Measurements from ENCODE around the gene CCDC32. TPM values are rescaled to one million over a fixed set of nuclear protein-coding genes. Genes with fewer than 3 reads are reported as not detected.
A peak's percentile ranks its signal among the peaks of the same experiment; 100 is the strongest.

The CCDC32 gene
- total RNA-seq, 1 donor from 2014 or later = 22.2 TPM

- H3K36me3 Mint-ChIP-seq (ENCODE audit: insufficient read depth) = peaks cover 4% of the 10 kb centered on the region
- H3K9me3 Mint-ChIP-seq (ENCODE audit: low read depth) = no peaks in the 10 kb centered on the region
- peak within 1 kb of the TSS; percentile 99 for H3K27ac Mint-ChIP-seq
- peak within 1 kb of the TSS; percentile 98 for H3K4me3 Mint-ChIP-seq (ENCODE audit: low read depth)
- peaks cover 18% of the 10 kb centered on the region for H3K4me1 Mint-ChIP-seq (ENCODE audit: low read depth)
- no peak for TF ChIP-seq CTCF (IDR thresholded peaks at IDR 0.05; ENCODE audit: unreplicated experiment)
- peak; percentile 92 for DNase-seq (ENCODE audit: low spot score, unreplicated experiment)
- no peaks in the 10 kb centered on the region for H3K27me3 Mint-ChIP-seq
These were observed 29.0 kb upstream of the CCDC32 start, which contains the start of gene KNL1 for GRCh38 chr15:40593588-40594428. KNL1 (plus strand) TSS chr15:40594249; CDS start chr15:40602932, 8,683 bp downstream.

DNA sequence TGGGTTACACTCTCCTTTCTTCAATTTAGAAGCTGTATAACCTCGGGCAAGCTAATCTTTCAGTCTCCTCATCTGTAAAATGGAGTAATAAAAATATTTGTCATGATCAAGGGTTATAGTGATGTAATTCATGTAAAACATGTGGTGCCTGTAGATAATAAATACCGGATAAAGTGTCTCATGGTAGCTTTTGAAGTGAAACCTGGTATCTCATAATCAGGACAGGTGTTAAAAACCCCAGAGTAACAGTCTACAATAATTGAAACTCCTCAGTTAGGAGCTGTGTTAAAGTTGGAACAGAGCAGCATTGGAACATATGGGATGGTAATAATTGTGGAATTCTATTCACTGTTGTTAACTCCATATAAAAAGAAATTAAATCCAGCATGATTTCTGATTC lies 28.3 kb upstream of the CCDC32 start:
- Mint-ChIP-seq H3K27me3 (no peaks in the 10 kb centered on the region), H3K9me3 (ENCODE audit: low read depth) (no peaks in the 10 kb centered on the region), H3K4me1 (ENCODE audit: low read depth) (peaks cover 18% of the 10 kb centered on the region), H3K36me3 (ENCODE audit: insufficient read depth) (peaks cover 4% of the 10 kb centered on the region), H3K4me3 (ENCODE audit: low read depth) (no peak overlapping the region), H3K27ac (peak overlapping the region; percentile 99)
- TF ChIP-seq CTCF (IDR thresholded peaks at IDR 0.05; ENCODE audit: unreplicated experiment) = no peak
- no peak for DNase-seq (ENCODE audit: low spot score, unreplicated experiment)

GRCh38 chr15:40591389-40591788 lies 26.5 kb upstream of the CCDC32 start:
- Mint-ChIP-seq H3K4me1 (ENCODE audit: low read depth) (peaks cover 18% of the 10 kb centered on the region), H3K4me3 (ENCODE audit: low read depth) (no peak overlapping the region), H3K27ac (no peak overlapping the region), H3K27me3 (no peaks in the 10 kb centered on the region), H3K9me3 (ENCODE audit: low read depth) (no peaks in the 10 kb centered on the region), H3K36me3 (ENCODE audit: insufficient read depth) (peaks cover 4% of the 10 kb centered on the region)
- no peak for DNase-seq (ENCODE audit: low spot score, unreplicated experiment)
- no peak for TF ChIP-seq CTCF (IDR thresholded peaks at IDR 0.05; ENCODE audit: unreplicated experiment)

DNA sequence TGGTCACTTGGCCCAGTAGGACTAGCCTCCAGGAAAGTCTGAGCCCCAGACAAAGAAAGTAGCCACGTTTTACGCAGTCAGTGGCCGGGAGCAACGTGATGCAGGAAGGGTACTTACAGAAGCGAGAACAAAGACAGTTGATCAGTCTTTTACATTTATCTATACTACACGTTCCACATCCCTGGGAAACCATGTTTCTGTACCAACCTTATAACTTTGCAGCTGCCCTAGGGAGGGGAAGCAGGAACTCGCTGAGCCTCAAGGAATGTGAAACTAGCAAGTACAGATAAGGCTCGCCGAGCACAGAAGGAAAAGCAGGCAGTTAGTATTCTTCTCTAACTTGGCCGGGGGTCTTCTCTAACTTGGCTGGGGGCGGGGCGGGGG lies 25.8 kb upstream of the CCDC32 start:
- Mint-ChIP-seq H3K4me3 (ENCODE audit: low read depth) (peak overlapping the region; percentile 50), H3K36me3 (ENCODE audit: insufficient read depth) (peaks cover 4% of the 10 kb centered on the region)

GRCh38 chr15:40584191-40584590 lies 19.3 kb upstream of the CCDC32 start:
- no peak for DNase-seq (ENCODE audit: low spot score, unreplicated experiment)
- Mint-ChIP-seq H3K4me1 (ENCODE audit: low read depth) (no peaks in the 10 kb centered on the region), H3K36me3 (ENCODE audit: insufficient read depth) (no peaks in the 10 kb centered on the region), H3K4me3 (ENCODE audit: low read depth) (no peak overlapping the region), H3K9me3 (ENCODE audit: low read depth) (no peaks in the 10 kb centered on the region), H3K27ac (no peak overlapping the region), H3K27me3 (peaks cover 3% of the 10 kb centered on the region)
- no peak for TF ChIP-seq CTCF (IDR thresholded peaks at IDR 0.05; ENCODE audit: unreplicated experiment)

More for the DNA sequence above, 25.8 kb upstream of the CCDC32 start:
- DNase-seq (ENCODE audit: low spot score, unreplicated experiment) = no peak
- TF ChIP-seq CTCF (IDR thresholded peaks at IDR 0.05; ENCODE audit: unreplicated experiment) = no peak
- H3K4me1 Mint-ChIP-seq (ENCODE audit: low read depth) = peaks cover 17% of the 10 kb centered on the region
- H3K27me3 Mint-ChIP-seq = no peaks in the 10 kb centered on the region
- peak overlapping the region; percentile 83 for H3K27ac Mint-ChIP-seq
- no peaks in the 10 kb centered on the region for H3K9me3 Mint-ChIP-seq (ENCODE audit: low read depth)
